T-helper 1 cell (primary cell): Measurements from ENCODE around the gene RD3L.
"Not testable (repeated sequence)": the region's sequence is repeated elsewhere in the genome, so short reads cannot be mapped to it uniquely, and the experiment has no call there.

ENCODE experiments used
- DNase-seq, 5 donors: peaks; one replicate each; pipeline ENCODE4 v3.0.0-alpha.2; 2012 to 2020
- total RNA-seq, 4 donors: gene quantifications; one replicate each; lab custom pipeline; 2026; lab: John Stamatoyannopoulos, UW

Gene RD3L
- 0 reads per million in 4 donors for total RNA-seq

GRCh38 chr14:103941973-103942736, at the start of gene RD3L:
RD3L (minus strand) TSS chr14:103942529; CDS start chr14:103941695, 834 bp downstream.
- DNase-seq = no peak

GRCh38 chr14:103989964-103990363, 47.6 kb upstream of the RD3L start:
- no peak for DNase-seq

GRCh38 chr14:103989034-103989433, 46.7 kb upstream of the RD3L start:
- no peak for DNase-seq

GRCh38 chr14:103984196-103984595, 41.9 kb upstream of the RD3L start:
- no peak for DNase-seq

GRCh38 chr14:103980623-103981238, 38.4 kb upstream of the RD3L start:
- DNase-seq = not testable (repeated sequence)

GRCh38 chr14:103974575-103974974, 32.2 kb upstream of the RD3L start:
- no peak for DNase-seq

- DNase-seq = no peak
Measured at GRCh38 chr14:103973354-103973753, 31.0 kb upstream of the RD3L start.

- DNase-seq = no peak
Measured at GRCh38 chr14:103969961-103970360, 27.6 kb upstream of the RD3L start.

- DNase-seq = no peak
Measured at GRCh38 chr14:103966631-103967030, 24.3 kb upstream of the RD3L start.

- no peak for DNase-seq
Measured at GRCh38 chr14:103961928-103962578, 19.7 kb upstream of the RD3L start.

- DNase-seq = no peak
Measured at GRCh38 chr14:103960457-103961055, 18.2 kb upstream of the RD3L start.

- no peak for DNase-seq
Measured at GRCh38 chr14:103949131-103949790, 6.9 kb upstream of the RD3L start.

GRCh38 chr14:103948442-103948841, 6.1 kb upstream of the RD3L start:
- DNase-seq = no peak

GRCh38 chr14:103946975-103947374, 4.6 kb upstream of the RD3L start:
- DNase-seq = no peak

GRCh38 chr14:103943673-103944072, 1.3 kb upstream of the RD3L start:
- no peak for DNase-seq

GRCh38 chr14:103941462-103941861, 867 bp downstream of the RD3L start:
- no peak for DNase-seq

GRCh38 chr14:103935102-103935501, 7.2 kb downstream of the RD3L start:
- DNase-seq = no peak

- DNase-seq = no peak
Measured at GRCh38 chr14:103932791-103933490, 9.4 kb downstream of the RD3L start.

GRCh38 chr14:103931422-103931821, 10.9 kb downstream of the RD3L start:
- DNase-seq = no peak

- DNase-seq = no peak
Measured at GRCh38 chr14:103930051-103930604, 12.2 kb downstream of the RD3L start.

- no peak for DNase-seq
Measured at GRCh38 chr14:103928011-103928890, 14.1 kb downstream of the RD3L start, which contains the start of gene TDRD9. TDRD9 (plus strand) TSS chr14:103928456; CDS start chr14:103928510, 54 bp downstream.
